GM21723 (cell line): ENCODE data around the gene SDK1.
"Not testable (repeated sequence)": the region's sequence is repeated elsewhere in the genome, so short reads cannot be mapped to it uniquely, and the experiment has no call there.

Experiments used
- ATAC-seq: cut with Tn5 transposase; IDR thresholded peaks from one replicate; pipeline ENCODE4 v1.9.1; 2021; ENCODE audit warnings: mild to moderate bottlenecking, moderate library complexity; ENCODE audit not compliant: unreplicated experiment

SDK1 gene

DNA sequence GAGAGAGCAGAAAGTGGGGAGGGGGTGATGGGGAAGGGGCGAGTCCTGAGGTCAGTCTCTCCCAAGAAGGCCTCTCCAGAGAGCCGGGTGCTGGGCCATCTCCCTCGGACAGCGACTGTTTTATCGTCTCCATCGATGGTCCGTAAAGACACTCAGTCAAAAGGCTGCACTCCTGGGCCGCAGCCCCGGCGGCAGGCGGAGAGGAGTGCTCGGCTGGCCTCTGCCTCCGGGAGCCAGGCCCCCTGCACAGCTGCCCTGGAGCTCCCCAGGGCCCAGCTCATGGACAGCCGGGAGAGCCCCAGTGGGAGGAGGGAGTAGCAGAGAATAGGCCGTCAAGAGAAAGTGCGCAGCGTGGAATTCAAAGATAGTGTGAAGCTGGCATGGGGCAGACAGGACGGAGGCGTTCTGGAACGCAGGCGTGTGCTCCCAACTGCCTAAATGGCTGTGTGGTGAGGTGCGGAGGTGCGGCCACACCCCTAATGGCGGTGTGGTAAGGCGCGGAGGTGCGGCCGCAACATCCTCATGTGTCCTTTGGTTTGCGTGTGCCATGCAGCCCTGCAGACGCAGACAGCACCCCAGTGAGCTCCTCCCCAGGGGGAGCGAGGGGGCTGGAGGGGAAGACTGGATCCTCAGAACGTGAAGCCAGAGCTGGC, 903.6 kb downstream of the SDK1 start:
- ATAC-seq, result no peak

DNA sequence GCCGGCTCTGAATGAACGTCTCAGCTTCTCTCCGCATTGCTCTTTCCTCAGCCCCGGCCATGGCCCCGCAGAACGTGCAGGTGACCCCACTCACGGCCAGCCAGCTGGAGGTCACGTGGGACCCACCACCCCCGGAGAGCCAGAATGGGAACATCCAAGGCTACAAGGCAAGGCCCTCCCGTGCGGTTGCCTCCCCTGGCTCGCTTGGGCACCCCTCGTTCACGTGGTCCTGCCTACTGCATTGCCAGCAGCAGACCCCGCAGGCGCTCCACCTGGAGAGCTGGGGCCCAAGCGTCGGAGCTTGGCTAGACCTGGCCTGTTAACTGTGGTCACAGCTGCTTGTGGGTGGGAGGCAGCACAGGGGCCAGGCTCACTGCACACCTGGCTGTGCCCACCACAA, 904.8 kb downstream of the SDK1 start:
- no peak for ATAC-seq

DNA sequence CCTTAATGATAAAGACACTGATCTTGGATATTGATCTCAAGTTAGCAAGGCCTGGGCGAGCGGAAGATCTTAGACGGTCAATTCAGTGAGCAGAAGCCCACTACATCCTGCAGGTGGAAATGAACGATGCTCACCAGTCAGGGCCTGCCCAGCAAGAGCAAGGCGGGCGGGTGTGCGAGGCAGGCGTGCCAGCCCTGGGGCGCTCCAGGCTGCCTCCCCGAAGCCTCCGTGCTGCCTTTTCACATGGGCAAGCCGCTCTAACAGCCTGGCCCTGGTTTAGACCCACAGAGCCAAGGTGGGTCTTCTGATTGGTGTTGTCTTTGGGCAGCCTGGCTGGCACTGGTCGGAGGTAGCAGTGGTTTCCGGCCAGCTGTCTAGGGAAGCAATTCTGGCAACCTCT, 906.0 kb downstream of the SDK1 start:
- ATAC-seq, result no peak

DNA sequence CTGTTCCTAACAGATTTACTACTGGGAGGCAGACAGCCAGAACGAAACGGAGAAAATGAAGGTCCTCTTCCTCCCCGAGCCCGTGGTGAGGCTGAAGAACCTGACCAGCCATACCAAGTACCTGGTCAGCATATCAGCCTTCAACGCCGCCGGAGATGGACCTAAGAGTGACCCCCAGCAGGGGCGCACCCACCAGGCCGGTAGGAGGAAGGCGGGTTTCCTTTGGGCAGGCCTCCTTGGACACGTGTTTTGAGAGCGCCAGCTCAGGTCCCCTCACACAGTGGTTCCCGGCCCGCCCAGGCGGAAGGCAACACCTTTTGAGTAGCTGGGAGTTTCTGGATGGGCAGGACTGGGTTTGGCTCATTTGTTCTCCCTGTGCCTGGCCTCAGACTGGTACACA, 907.0 kb downstream of the SDK1 start:
- ATAC-seq, result no peak

DNA sequence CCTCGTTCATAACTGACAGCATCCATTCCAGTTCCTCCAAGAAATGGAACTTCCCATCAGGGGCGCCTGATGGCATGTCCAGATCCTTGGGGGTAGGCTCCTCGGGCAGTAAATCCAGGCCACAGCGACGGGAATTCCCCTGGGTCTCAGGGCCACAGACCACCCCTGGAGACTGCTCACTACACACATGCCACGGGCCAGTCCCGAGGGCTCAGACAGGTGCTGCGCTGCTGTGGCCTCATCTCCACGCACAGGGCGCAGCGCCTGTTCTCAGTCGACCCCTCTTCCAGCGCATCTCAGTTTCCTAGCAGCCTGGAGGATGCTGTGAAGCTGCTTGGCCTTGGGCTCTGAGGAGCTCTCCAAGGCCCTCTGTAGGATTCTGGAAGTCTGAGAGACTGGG, 907.5 kb downstream of the SDK1 start:
- ATAC-seq, result no peak

DNA sequence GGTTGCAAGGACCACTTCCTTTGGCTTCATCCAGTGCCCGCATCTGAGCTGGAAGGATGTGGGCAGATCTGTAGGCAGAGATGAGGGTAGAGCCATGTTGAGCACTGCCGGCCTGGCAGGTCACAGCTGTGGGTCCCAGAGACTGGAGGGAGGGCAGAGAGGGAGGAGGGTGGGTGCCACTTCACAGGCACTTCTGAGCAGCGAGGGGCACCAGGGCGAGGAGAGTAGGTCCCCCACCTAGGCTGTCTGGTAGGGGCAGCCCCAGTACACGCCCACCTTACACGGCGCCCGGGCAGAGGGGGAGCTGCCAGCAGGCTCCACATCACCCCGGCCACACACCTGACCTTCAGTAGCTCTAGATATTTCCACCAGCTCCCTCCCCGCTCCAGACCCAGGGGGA, 908.1 kb downstream of the SDK1 start:
- no peak for ATAC-seq

DNA sequence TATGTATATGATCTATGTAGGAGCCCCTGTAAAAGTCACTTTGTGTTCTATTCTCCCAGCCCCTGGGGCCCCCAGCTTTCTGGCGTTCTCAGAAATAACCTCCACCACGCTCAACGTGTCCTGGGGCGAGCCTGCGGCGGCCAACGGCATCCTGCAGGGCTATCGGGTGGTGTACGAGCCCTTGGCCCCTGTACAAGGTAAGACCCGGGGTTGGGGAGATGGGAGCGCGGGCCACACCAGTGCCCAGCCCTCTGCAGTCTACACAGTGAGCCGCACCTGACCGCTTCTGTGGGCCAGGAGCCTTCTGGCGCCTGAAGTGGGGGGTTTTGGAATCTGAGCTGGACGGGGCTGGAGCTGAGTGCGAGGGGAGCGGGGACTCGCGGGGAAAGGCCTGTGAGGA, 908.9 kb downstream of the SDK1 start:
- ATAC-seq, result no peak

DNA sequence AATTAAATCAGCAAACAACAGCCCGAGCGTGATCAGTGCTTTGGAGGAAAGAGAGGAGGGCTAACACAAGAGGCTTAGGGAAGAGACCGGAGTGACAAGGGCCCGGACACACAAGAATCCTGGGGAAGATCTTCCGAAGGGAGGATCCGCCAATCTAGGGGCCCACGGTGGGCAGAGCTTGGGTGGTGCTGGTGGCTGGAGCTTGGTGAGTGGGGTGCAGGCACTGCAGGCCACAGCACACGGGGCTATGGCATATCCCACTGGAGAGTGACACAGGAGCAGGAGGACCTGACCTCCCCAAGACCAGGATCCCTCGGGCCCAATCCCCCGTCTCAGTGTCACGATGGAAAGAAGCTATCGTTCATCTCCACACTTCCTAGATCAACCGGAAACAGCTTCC, 909.8 kb downstream of the SDK1 start:
- ATAC-seq, result no peak

DNA sequence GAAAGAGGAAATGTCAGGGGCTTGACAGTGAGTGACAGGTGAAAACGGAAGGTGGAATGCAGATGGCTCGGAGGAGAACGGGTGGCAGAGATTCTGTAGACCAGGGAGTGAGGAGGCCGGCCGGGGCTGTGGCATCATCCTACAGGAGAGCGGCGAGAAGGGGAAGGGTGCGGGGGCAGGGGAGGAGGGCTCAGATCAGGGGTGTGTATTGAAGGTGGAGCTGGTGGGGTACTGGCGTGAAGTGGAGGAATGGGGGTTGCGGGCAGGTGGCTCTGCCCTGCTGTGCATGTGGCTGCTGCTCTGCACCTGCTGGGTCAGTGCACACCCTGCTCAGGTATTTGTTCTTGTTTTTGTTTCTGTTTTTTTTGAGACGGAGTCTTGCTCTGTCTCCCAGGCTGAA, 910.2 kb downstream of the SDK1 start:
- ATAC-seq, result no peak

DNA sequence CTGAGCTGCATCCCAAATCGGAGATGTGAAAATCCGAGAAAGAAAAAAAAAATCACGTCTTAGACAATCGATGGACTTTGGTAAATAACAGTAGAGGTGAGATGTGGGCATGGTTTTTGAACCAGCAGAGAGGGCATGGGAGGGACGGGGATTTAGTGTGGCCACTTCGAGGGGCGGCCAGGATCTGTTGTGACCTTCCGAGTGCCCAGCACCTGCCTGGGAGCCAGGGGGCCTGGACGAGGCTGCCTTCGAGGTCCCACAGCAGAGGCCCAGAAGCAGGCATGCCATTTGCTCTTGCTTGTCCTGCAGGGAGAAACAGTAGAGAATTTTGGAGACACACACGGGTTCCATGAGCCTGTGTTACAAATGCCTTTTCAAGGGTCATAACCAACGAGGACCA, 911.3 kb downstream of the SDK1 start:
- ATAC-seq, result no peak

DNA sequence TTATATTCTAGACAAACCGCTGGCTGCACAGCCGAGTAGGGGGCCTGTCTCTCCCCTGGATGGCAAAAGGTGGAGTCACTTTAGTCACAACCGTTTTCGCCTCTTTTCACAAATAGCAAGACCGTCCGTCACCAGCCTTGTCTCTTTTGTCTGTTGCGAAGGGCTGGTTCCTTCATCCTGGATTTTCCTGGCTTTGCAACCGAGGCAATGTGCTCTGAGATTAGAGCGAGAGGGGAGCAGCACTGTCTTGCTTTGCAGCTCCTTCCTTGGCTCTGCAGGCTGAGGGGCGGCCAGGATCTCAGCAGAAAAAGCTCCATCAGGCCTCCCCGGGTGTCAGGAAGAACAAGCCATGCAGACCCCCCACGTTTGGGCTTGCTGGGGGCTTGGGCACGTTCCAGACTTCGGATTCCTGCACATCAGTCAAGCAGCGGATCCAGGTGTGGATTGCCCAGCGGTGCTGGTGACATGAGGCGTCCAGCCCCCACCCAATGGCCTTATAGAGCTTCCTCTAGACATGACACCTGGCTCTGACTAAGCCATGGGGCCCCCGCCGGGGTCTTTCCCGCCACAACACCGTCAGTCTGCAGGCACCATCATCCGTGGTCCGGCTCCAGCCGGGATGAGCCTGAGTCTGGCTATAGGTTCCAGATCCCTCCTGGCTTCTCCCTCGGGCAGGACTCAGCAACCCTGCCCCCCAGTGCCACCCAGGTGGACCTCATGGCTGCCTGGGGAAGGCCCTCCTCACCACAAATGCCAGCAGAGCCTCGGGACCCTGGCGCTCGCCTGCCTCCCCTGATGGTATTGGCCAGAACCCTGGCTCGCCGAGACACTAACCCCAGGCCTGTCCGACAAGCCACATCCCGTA, 913.5 kb downstream of the SDK1 start:
- no peak for ATAC-seq

DNA sequence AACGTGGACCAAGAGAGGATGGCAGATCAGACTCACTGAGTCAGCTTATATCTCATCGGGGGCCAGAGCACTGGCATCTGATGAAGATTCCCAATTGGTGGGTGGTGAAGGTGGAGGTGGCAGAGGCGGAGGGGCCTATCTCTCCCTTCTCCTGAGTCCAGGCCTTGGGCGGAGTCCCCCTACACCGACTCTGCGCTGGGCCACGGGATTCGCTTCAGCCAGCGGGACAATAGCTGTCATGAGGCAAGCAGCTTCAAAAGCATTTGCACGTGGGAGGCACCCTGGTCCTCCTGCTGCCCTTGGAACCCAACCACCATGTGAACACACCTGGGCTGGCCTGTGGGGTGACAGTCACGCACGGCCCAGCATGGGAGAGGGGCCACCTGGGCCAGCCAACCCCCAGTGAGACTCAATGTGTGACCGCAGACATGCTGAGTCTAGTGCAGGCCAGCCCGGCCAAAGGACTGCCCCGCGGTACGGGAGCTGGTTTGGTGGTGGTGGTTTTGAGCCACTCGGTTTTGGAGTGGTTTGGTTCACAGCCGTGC, 914.2 kb downstream of the SDK1 start:
- ATAC-seq, result no peak

DNA sequence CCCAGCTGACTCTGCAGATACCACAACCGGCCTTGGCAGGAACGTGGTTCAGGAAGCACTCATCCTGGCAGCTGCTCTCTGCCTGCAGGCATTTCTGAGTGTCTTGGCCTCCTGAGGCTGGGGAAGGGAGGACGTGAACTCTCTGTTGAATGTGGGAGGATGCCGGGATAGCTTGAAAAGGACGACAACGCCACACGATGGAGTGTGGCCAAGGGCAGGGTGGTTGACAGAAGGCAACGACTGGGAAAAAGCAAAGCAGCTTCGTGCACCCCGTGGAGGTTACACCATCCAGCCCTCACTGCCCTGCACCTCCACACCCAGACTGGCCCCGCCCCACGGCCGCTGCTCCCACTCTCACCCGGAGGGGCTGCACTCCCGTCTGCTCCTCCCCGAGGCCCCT, 915.0 kb downstream of the SDK1 start:
- ATAC-seq, result no peak

DNA sequence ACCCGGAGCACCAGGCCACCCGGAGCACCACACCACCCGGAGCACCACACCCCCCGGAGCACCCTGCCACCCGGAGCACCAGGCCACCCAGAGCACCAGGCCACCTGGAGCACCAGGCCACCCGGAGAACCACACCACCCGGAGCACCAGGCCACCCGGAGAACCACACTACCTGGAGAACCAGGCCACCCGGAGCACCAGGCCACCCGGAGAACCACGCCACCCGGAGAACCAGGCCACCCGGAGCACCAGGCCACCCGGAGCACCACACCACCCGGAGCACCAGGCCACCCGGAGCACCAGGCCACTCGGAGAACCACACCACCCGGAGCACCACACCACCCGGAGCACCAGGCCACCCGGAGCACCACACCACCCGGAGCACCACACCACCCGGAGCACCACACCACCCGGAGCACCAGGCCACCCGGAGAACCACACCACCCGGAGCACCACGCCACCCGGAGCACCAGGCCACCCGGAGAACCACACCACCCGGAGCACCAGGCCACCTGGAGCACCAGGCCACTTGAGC, 916.1 kb downstream of the SDK1 start:
- ATAC-seq, result not testable (repeated sequence)

DNA sequence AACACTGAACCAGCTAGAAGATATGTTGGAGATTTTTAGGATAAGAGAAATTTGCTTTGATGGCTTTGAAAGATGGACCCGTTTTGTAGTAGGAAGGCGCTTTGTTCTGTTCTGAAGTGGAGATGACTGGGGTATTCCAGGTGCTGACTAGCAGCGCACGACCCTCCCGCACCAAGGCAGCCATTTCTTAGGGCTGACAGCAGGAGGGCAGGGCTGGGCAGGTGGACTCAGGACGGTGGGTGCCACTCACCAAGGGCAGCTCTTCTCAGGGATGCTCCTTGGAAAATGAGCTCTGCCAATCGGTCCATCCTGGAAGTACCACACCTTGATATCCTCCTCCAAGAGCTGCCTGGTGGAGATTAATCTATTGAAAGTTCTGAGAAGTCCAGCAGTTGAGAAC, 917.4 kb downstream of the SDK1 start:
- no peak for ATAC-seq

DNA sequence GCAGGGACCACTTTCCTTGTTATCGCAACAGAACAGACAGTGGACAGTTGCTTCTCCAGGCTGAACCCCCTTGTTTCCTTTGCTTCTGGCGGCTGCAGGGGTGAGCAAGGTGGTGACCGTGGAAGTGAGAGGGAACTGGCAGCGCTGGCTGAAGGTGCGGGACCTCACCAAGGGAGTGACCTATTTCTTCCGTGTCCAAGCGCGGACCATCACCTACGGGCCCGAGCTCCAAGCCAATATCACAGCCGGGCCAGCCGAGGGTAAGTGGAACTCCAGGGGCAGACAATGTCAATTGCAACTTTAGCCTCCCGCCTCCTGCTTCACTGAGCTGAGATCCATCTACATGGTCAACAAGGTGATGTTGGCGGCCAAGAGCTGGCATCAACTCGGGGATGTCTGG, 919.0 kb downstream of the SDK1 start:
- ATAC-seq, result no peak

DNA sequence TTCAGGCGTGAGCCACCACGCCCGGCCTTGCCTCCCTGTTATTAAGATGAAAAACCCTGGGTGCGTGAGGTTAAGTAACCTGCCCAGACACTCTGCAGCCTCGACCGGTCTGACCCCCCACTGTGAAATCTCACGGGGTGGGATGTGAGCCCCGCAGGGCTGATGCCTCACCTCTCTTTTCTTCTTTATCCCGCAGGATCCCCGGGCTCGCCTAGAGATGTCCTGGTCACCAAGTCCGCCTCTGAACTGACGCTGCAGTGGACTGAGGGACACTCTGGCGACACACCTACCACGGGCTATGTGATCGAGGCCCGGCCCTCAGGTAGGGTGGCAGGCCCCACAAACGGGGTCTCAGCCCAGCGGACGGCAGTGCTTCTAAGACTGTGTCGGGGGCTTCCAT, 920.0 kb downstream of the SDK1 start:
- no peak for ATAC-seq

DNA sequence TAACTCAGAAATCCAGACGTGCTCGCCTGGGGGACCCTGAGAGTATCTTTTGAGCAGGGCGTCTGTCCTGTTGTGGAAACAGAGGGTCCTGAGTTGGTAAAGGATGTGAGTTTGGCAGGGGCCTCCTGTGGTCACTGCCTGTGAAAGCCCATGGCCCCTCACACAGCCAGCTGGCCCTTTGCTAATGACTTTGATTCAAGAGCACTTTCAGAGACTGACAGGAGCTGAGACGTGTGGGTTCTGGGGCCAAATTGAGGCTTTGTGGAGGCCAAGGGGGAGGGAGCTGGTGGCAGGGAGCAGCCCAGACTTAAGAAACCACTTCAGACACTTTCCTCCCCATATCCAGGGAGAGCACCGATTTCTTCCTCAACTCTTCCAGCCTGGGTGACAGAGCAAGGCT, 921.6 kb downstream of the SDK1 start:
- no peak for ATAC-seq

DNA sequence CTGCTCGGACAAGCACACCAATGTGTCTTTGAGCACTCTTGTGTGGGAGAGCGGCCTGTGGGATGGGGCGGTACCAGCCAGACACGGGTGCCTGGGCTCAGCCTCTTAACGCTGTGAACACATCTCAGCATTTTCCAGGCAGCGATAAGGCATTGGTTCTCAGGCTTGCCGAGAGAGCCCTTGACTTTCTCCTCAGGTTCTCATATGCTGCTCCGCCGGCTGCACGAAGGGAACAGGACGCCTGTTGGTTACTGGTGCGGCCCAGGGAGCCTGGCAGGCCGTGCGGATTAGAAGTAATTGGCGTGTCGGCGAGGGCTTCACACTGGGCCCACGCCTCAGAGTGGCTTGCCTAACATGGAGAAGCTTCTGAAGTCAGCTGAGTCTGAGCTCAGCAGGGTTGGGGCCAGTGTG, 924.3 kb downstream of the SDK1 start:
- no peak for ATAC-seq

DNA sequence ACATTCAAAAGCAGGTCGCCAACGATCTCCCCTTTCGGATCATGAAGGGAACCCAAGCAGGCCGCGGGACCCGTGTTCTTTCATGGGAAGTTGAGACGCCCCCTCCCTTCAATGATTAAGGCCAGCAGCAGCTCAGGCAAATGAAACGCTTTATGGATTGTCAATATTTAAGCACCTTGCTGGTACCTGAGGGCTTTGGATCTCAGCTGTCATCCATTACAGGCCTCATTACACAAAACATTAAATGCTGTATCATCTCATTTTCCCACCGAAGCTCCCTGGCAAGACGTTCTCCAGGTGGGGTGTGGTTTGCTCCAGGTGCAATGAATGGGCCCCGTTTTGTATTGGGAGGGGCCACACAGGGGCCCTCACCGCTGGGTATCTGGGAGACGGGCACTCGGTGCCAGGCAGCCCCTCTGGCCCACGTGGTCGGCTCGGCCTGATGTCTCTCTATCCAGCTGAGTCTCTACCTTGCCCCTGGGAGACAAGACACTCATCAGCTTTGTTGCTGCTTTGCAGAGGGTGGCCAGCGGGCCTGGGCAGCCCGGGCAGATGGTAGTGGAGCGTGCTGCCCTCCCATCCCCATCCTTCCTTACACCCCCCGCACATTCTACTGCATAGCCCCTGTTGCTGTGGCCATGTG, 925.0 kb downstream of the SDK1 start:
- no peak for ATAC-seq

DNA sequence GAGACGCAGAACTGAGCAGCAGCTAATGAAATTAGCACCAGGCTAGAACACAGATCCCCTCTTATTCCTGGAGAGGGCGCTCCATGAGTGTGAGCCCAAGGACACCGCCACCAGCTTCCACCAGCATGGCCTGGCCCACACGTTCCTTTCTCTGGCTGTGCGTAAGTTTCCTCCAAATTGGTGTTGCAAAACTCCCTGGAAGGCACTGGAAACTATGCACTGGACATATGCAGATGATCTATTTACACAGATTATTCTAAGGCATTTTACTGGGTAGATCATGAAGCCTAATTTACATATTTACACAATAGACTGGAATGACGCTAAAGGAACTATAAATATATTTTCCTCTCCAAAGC, 925.5 kb downstream of the SDK1 start:
- no peak for ATAC-seq
